ENCODE results near the gene MKI67. TPM values are rescaled to one million over a fixed set of nuclear protein-coding genes. Genes with fewer than 3 reads are reported as not detected.

The MKI67 gene
- total and polyA plus RNA-seq, 2 of the 4 experiments (the other 2 are of a cell fraction): 13.5 to 36.4 TPM

GRCh38 chr10:128123846-128124245 is 2.4 kb downstream of the MKI67 start:
- Histone ChIP-seq H2AK5ac (ENCODE audit: low read depth, low read length) (no peak overlapping the region), H3K9me3 (ENCODE audit: control insufficient read depth, insufficient read depth, low read length) (no peaks in the 10 kb centered on the region), H3K4ac (ENCODE audit: low read depth, low read length) (no peak overlapping the region), H2AK9ac (replicated peaks; ENCODE audit: low read depth, low read length, poor library complexity) (no peak overlapping the region), H3K4me1 (ENCODE audit: control insufficient read depth, insufficient read depth, low read length) (peaks cover 6% of the 10 kb centered on the region; the same call in 1 of the 2 replicates), H3K14ac (replicated peaks; ENCODE audit: low read depth, low read length) (no peak overlapping the region), H4K91ac (ENCODE audit: insufficient read depth, low read depth, low read length) (no peak overlapping the region), H4K20me1 (ENCODE audit: insufficient read depth, low read length) (peaks cover 9% of the 10 kb centered on the region; the same call in 1 of the 2 replicates), H3K4me3 (ENCODE audit: insufficient read depth, low read depth, low read length) (no peak overlapping the region), H2AFZ (replicated peaks; ENCODE audit: low read length, poor library complexity) (no peak overlapping the region), H2BK20ac (ENCODE audit: low read depth, low read length) (no peak overlapping the region), H3K27me3 (ENCODE audit: control insufficient read depth, insufficient read depth, low read length) (no peaks in the 10 kb centered on the region), H4K5ac (ENCODE audit: low read depth, low read length) (no peak overlapping the region), H3K4me2 (ENCODE audit: low read depth, low read length) (peak overlapping the region; percentile 98), H2BK5ac (ENCODE audit: low read depth, low read length, poor library complexity, severe bottlenecking) (no peak overlapping the region), H2BK15ac (ENCODE audit: low read depth, low read length) (no peak overlapping the region), H3K18ac (ENCODE audit: low read depth, low read length) (no peak overlapping the region), H3K36me3 (ENCODE audit: control insufficient read depth, insufficient read depth, low read length) (no peaks in the 10 kb centered on the region; the same call in 1 of the 2 replicates), H3K9ac (ENCODE audit: low read depth, low read length) (no peak overlapping the region), H3K27ac (ENCODE audit: insufficient read depth, low read length) (no peak overlapping the region), H3K56ac (ENCODE audit: extremely low read depth, insufficient read depth, low read length) (no peak overlapping the region), H3K79me1 (ENCODE audit: low read depth in 1 of 2, low read length in 2 of 2) (peaks cover 6 to 12% of the 10 kb centered on the region in 2 experiments; a peak in 3 of 4 replicates), H3K23ac (ENCODE audit: low read depth, low read length) (no peak overlapping the region), H3K9me1 (ENCODE audit: insufficient read depth, low read length) (peaks cover 6% of the 10 kb centered on the region; the same call in 1 of the 2 replicates), H4K8ac (ENCODE audit: low read depth in 2 of 2, low read length in 2 of 2) (no peak overlapping the region), H2BK120ac (ENCODE audit: low read depth, low read length) (no peak overlapping the region)
- dilution Hi-C loops (cut with HindIII; ENCODE audit: low sequenced_read_pairs, unreplicated experiment) (no loop called here), in situ Hi-C loops (cut with MboI; ENCODE audit: low sequenced_read_pairs) (no loop called here), intact Hi-C loops (cut with micrococcal nuclease) (no loop called here)
- no TSS peak for BruUV-seq (replicated peaks)
- CTCF ChIA-PET: interaction anchor here (1.2 kb wide), 1 partner anchor 8 kb away, joined by 4 read pairs; no protein-coding TSS in a partner anchor
- POLR2A ChIA-PET (ENCODE audit: unreplicated experiment): no interaction called here
- TF ChIP-seq MAFK (IDR thresholded peaks at IDR 0.05; ENCODE audit: low read depth, low read length) (no peak), USF2 (IDR thresholded peaks at IDR 0.05; ENCODE audit: low read depth, low read length) (peak; percentile 53)
- DNase-seq: no peak
- no peak for ATAC-seq (ENCODE audit: low read depth)
